Mesendoderm (in vitro differentiated cells): ENCODE results near the gene SLC25A44.
A peak's percentile ranks its signal among the peaks of the same experiment; 100 is the strongest.
"Not testable (repeated sequence)": the region's sequence is repeated elsewhere in the genome, so short reads cannot be mapped to it uniquely, and the experiment has no call there.

Experiments used
- DNase-seq: peaks from one replicate; pipeline ENCODE4 v3.0.0; 2013
- H2AK5ac ChIP-seq: 2 replicates; pipeline ENCODE4 v1.6.1; 2013; ENCODE audit warnings: low read length, inconsistent platforms
- H2BK120ac ChIP-seq: 2 replicates; pipeline ENCODE4 v1.6.1; 2013; ENCODE audit warnings: low read depth, mild to moderate bottlenecking, low read length, moderate library complexity, mixed read lengths
- H2BK15ac ChIP-seq: replicated peaks from 2 replicates; pipeline ENCODE4 v1.6.1; 2013; ENCODE audit warnings: low read depth, mild to moderate bottlenecking, moderate library complexity
- H2BK5ac ChIP-seq: 2 replicates; pipeline ENCODE4 v1.6.1; 2013; ENCODE audit warnings: low read length, inconsistent platforms
- H3K18ac ChIP-seq: 2 replicates; pipeline ENCODE4 v1.6.1; 2013; ENCODE audit warnings: mild to moderate bottlenecking, low read length, mixed read lengths
- H3K23ac ChIP-seq: one replicate; pipeline ENCODE4 v1.6.1; 2013; ENCODE audit warnings: low read length
- H3K27ac ChIP-seq: 2 replicates; pipeline ENCODE4 v1.5.1; 2013; ENCODE audit warnings: low read depth, mild to moderate bottlenecking, inconsistent platforms, low read length, moderate library complexity
- H3K27me3 ChIP-seq: 2 replicates; pipeline ENCODE4 v1.6.1; 2013; ENCODE audit warnings: low read length, control low read depth, mild to moderate bottlenecking, inconsistent platforms; ENCODE audit not compliant: insufficient read depth, poor library complexity
- H3K36me3 ChIP-seq: 2 replicates; pipeline ENCODE4 v1.6.1; 2013; ENCODE audit warnings: low read length, inconsistent platforms; ENCODE audit not compliant: control insufficient read depth, insufficient read depth
- H3K4ac ChIP-seq: one replicate; pipeline ENCODE4 v1.6.1; 2013; ENCODE audit warnings: low read depth, mild to moderate bottlenecking, low read length, moderate library complexity
- H3K4me1 ChIP-seq: 2 replicates; pipeline ENCODE4 v1.6.1; 2013; ENCODE audit warnings: low read depth, low read length, inconsistent platforms; ENCODE audit not compliant: control insufficient read depth
- H3K4me2 ChIP-seq: 2 replicates; pipeline ENCODE4 v1.6.1; 2013; ENCODE audit warnings: low read length
- H3K4me3 ChIP-seq: 2 replicates; pipeline ENCODE4 v1.5.1; 2013; ENCODE audit warnings: mild to moderate bottlenecking, low read length
- H3K56ac ChIP-seq: one replicate; pipeline ENCODE4 v1.6.1; 2013; ENCODE audit warnings: low read length
- H3K79me1 ChIP-seq: 2 replicates; pipeline ENCODE4 v1.6.1; 2013; ENCODE audit warnings: low read length, inconsistent platforms
- H3K79me2 ChIP-seq: 2 replicates; pipeline ENCODE4 v1.6.1; 2013; ENCODE audit warnings: mild to moderate bottlenecking, low read length; ENCODE audit not compliant: control insufficient read depth, insufficient read depth
- H3K9ac ChIP-seq: 2 replicates; pipeline ENCODE4 v1.6.1; 2013; ENCODE audit warnings: low read length, inconsistent platforms
- H4K5ac ChIP-seq: one replicate; pipeline ENCODE4 v1.6.1; 2013; ENCODE audit warnings: low read length
- H4K8ac ChIP-seq: one replicate; pipeline ENCODE4 v1.6.1; 2013; ENCODE audit warnings: low read depth, mild to moderate bottlenecking, control low read depth, low read length, moderate library complexity
- WGBS: extraction: QIAGEN DNeasy Blood & Tissue Kit; methylation state at CpG from one replicate; pipeline ENCODE4 v1.1.7; 2013; ENCODE audit warnings: low lambda C conversion rate, missing lambda C conversion rate; ENCODE audit not compliant: insufficient coverage; ENCODE audit errors: extremely low coverage; 5-methylcytosine and 5-hydroxymethylcytosine counted together

SLC25A44 gene

DNA sequence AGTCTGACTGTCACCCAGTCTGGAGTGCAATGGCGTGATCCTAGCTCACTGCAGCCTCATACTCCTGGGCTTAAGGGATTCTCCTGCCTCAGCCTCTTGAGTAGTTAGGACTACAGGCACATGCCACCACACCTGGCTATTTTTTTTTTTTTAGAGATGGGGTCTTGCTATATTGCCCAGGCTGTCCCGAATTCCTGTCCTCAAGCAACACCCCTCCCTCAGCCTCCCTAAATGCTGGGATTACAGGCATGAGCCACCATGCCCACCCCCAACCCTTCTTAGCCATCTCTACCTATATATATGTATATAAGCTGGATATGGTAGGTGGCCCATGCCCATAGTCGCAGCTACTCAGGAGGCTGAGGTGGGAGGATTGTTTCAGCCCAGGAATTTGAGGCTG is 13.4 kb upstream of the SLC25A44 start:
- H4K8ac ChIP-seq = no peak overlapping the region
- peak overlapping the region; percentile 88 for H3K18ac ChIP-seq
- no peak overlapping the region for H3K23ac ChIP-seq
- WGBS = no CpG with 5 or more reads among the region's 3 CpGs
- H3K56ac ChIP-seq = peak overlapping the region; percentile 54
- no peaks in the 10 kb centered on the region for H3K79me2 ChIP-seq
- peak overlapping the region; percentile 86 for H2BK15ac ChIP-seq
- H2BK5ac ChIP-seq = peak overlapping the region; percentile 54
- no peak for DNase-seq
- H3K27me3 ChIP-seq = no peaks in the 10 kb centered on the region
- H3K4me1 ChIP-seq = peaks cover 10% of the 10 kb centered on the region
- H4K5ac ChIP-seq = no peak overlapping the region
- no peak overlapping the region for H3K4me2 ChIP-seq
- peak overlapping the region; percentile 9 for H3K9ac ChIP-seq
- H2BK120ac ChIP-seq = peak overlapping the region; percentile 64
- H3K79me1 ChIP-seq = no peaks in the 10 kb centered on the region
- peak overlapping the region; percentile 96 for H3K4ac ChIP-seq
- no peaks in the 10 kb centered on the region for H3K36me3 ChIP-seq
- no peak overlapping the region for H3K4me3 ChIP-seq
- H2AK5ac ChIP-seq = peak overlapping the region; percentile 48
- H3K27ac ChIP-seq = peak overlapping the region; percentile 66

DNA sequence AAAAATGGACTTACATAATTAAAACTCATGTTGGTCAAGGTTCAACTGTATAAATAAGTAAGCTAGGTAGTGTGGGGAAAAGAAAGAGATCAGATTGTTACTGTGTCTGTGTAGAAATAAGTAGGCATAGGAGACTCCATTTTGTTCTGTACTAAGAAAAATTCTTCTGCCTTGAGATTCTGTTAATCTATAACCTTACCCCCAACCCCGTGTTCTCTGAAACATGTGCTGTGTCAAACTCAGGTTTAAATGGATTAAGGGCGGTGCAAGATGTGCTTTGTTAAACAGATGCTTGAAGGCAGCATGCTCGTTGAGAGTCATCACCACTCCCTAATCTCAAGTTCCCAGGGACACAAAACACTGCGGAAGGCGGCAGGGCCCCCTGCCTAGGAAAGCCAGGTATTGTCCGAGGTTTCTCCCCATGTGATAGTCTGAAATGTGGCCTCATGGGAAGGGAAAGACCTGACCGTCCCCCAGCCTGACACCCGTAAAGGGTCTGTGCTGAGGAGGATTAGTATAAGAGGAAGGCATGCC is 12.4 kb upstream of the SLC25A44 start:
- H3K79me2 ChIP-seq, H4K5ac ChIP-seq, H3K4ac ChIP-seq, H3K4me3 ChIP-seq, H2AK5ac ChIP-seq, H3K4me2 ChIP-seq, H3K23ac ChIP-seq, H3K18ac ChIP-seq, H3K79me1 ChIP-seq, H4K8ac ChIP-seq, H3K27me3 ChIP-seq, H2BK15ac ChIP-seq, H2BK120ac ChIP-seq, H3K36me3 ChIP-seq, H2BK5ac ChIP-seq: not testable (repeated sequence)
- peak overlapping the region; percentile 66 for H3K27ac ChIP-seq
- peak overlapping the region; percentile 6 for H3K56ac ChIP-seq
- peak; percentile 92 for DNase-seq
- peaks cover 10% of the 10 kb centered on the region for H3K4me1 ChIP-seq
- H3K9ac ChIP-seq = peak overlapping the region; percentile 26
- WGBS = no CpG with 5 or more reads among the region's 8 CpGs

DNA sequence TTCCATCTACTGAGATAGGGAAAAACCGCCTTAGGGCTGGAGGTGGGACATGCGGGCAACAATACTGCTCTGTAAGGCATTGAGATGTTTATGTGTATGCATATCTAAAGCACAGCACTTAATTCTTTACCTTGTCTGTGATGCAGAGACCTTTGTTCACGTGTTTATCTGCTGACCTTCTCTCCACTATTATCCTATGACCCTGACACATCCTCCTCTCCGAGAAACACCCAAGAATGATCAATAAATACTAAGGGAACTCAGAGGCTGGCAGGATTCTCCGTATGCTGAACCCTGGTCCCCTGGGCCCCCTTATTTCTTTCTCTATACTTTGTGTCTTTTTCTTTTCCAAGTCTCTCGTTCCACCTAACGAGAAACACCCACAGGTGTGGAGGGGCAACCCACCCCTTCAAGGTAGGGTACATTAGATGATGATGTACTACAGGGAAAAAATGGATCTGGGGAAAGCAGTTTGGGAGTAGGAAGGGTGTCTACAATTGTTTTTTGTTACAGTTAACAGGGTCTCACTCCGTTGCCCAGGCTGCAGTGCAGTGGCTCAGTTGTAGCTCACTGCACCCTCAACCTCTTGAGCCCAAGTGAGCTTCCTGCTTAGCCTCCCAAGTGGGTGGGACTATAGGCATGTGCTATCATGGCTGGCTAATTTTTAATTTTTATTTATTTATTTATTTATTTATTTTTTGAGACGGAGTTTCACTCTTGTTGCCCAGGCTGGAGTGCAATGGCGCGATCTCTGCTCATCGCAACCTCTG is 11.7 kb upstream of the SLC25A44 start:
- H3K4me2 ChIP-seq, H3K79me2 ChIP-seq, H4K5ac ChIP-seq, DNase-seq, H2AK5ac ChIP-seq, H3K23ac ChIP-seq, H4K8ac ChIP-seq, H2BK15ac ChIP-seq, H3K36me3 ChIP-seq, H3K4me1 ChIP-seq, H3K4me3 ChIP-seq, H3K27me3 ChIP-seq, H3K79me1 ChIP-seq: not testable (repeated sequence)
- peak overlapping the region; percentile 90 for H3K18ac ChIP-seq
- peak overlapping the region; percentile 98 for H2BK5ac ChIP-seq
- peak overlapping the region; percentile 91 for H3K27ac ChIP-seq
- H3K9ac ChIP-seq = peak overlapping the region; percentile 56
- WGBS = no CpG with 5 or more reads among the region's 12 CpGs
- H3K4ac ChIP-seq = peak overlapping the region; percentile 95
- peak overlapping the region; percentile 91 for H3K56ac ChIP-seq
- H2BK120ac ChIP-seq = peak overlapping the region; percentile 92

DNA sequence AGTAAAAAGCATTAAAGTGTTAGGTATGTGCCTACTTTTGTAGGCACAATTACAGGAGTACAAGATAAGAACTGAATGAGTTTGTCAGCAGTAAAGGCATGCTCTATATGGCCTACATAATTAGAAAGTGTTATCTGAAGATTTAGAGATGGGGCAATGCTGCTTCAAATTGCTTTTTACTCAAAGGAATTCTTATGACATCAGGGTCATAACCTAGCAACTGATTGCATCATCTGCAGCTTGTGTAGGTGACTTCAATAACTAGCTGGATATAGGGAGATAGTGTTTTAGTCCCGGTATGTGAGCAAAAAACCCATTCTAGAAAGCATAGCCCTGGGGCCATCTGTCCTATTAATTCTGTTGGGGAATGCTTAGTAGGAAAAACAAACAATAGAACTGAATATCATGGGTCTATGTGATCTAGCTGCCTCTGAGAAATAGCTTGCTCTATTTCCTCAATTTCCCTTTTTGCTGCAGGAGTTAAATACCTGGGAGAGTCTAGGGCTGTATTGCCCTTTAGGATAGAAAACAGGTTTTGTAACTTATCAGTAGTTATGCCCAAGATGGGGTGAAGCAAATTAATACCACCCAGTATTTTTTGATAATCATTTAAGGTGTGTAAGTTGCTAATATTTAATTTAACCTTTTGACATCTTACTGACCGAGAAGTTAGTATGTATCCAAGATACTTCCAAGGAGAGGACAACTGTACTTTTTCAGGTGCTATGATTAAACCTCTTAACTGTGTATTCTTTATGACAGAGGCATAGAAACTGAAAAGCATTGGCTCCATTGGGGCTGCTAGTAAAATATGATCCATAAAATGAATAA is 7.3 kb upstream of the SLC25A44 start:
- not testable (repeated sequence) for H3K4ac ChIP-seq, H4K5ac ChIP-seq

DNA sequence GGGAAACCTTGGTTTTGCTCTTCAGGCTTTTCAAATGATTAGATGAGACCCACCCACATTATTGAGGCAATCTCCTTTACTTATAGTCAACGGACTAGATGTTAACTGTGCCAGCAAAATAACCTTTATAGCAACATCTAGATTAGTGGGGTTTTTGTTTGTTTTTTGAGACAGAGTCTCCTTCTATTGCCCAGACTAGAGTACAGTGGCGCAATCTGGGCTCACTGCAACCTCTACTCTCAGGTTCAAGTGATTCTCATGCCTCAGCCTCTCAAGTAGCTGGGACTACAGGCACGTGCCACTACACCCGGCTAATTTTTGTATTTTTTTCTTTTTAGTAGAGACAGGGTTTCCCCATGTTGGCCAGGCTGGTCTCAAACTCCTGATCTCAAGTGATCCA is 3.6 kb upstream of the SLC25A44 start:
- not testable (repeated sequence) for H3K18ac ChIP-seq, H4K8ac ChIP-seq, H3K79me1 ChIP-seq, H3K4me2 ChIP-seq, H2BK120ac ChIP-seq, H3K4me3 ChIP-seq, H3K36me3 ChIP-seq, DNase-seq, H2BK15ac ChIP-seq, H3K4me1 ChIP-seq, H3K23ac ChIP-seq, H3K9ac ChIP-seq, H4K5ac ChIP-seq, H3K56ac ChIP-seq, H3K27ac ChIP-seq, H3K4ac ChIP-seq, H2BK5ac ChIP-seq, H2AK5ac ChIP-seq, H3K27me3 ChIP-seq
- H3K79me2 ChIP-seq = peaks cover 10% of the 10 kb centered on the region
- no CpG with 5 or more reads among the region's 4 CpGs for WGBS

More for the DNA sequence above, 7.3 kb upstream of the SLC25A44 start:
- H3K18ac ChIP-seq = peak overlapping the region; percentile 9
- H3K9ac ChIP-seq, H3K4me1 ChIP-seq, H3K36me3 ChIP-seq, H3K79me1 ChIP-seq, H2BK5ac ChIP-seq, H2AK5ac ChIP-seq, H3K23ac ChIP-seq, H4K8ac ChIP-seq, H2BK120ac ChIP-seq, H3K27me3 ChIP-seq, H2BK15ac ChIP-seq, H3K79me2 ChIP-seq, H3K4me3 ChIP-seq, H3K4me2 ChIP-seq, H3K27ac ChIP-seq, H3K56ac ChIP-seq: not testable (repeated sequence)
- peak; percentile 20 for DNase-seq
- WGBS = no CpG with 5 or more reads among the region's 2 CpGs
